ENCODE results near the gene SPEF1.

SPEF1 gene

GRCh38 chr20:3764659-3765058, 16.6 kb downstream of the SPEF1 start:
- no peak for FAIRE-seq

- FAIRE-seq: no peak
Measured at GRCh38 chr20:3763671-3764601, 17.3 kb downstream of the SPEF1 start.

- no peak for FAIRE-seq
Measured at GRCh38 chr20:3760655-3761348, 20.4 kb downstream of the SPEF1 start.

- no peak for FAIRE-seq
Measured at GRCh38 chr20:3759884-3760283, 21.4 kb downstream of the SPEF1 start.

GRCh38 chr20:3759316-3759823, 21.9 kb downstream of the SPEF1 start:
- FAIRE-seq: no peak

GRCh38 chr20:3758566-3758965, 22.7 kb downstream of the SPEF1 start:
- no peak for FAIRE-seq

- no peak for FAIRE-seq
Measured at GRCh38 chr20:3757268-3757667, 24.0 kb downstream of the SPEF1 start.

GRCh38 chr20:3755814-3756480, 25.3 kb downstream of the SPEF1 start:
- no peak for FAIRE-seq

GRCh38 chr20:3755269-3755668, 26.0 kb downstream of the SPEF1 start:
- FAIRE-seq: no peak

- FAIRE-seq: no peak
Measured at GRCh38 chr20:3754276-3754630, 27.0 kb downstream of the SPEF1 start.

- no peak for FAIRE-seq
Measured at GRCh38 chr20:3753501-3754275, 27.6 kb downstream of the SPEF1 start.

GRCh38 chr20:3753098-3753497, 28.1 kb downstream of the SPEF1 start:
- no peak for FAIRE-seq

- FAIRE-seq: no peak
Measured at GRCh38 chr20:3752386-3752759, 28.9 kb downstream of the SPEF1 start.

- FAIRE-seq: no peak
Measured at GRCh38 chr20:3751675-3752385, 29.4 kb downstream of the SPEF1 start.

- no peak for FAIRE-seq
Measured at GRCh38 chr20:3751305-3751674, 30.0 kb downstream of the SPEF1 start.

- FAIRE-seq: no peak
Measured at GRCh38 chr20:3749689-3750531, 31.3 kb downstream of the SPEF1 start.

- no peak for FAIRE-seq
Measured at GRCh38 chr20:3749087-3749688, 32.1 kb downstream of the SPEF1 start.

GRCh38 chr20:3748073-3748472, 33.2 kb downstream of the SPEF1 start:
- FAIRE-seq: no peak

- no peak for FAIRE-seq
Measured at GRCh38 chr20:3747471-3747870, 33.8 kb downstream of the SPEF1 start.

- no peak for FAIRE-seq
Measured at GRCh38 chr20:3745686-3746173, 35.5 kb downstream of the SPEF1 start.
